B cell (primary cell): ENCODE results near the gene TMEM234. TPM values are rescaled to one million over a fixed set of nuclear protein-coding genes. Genes with fewer than 3 reads are reported as not detected.
A peak's percentile ranks its signal among the peaks of the same experiment; 100 is the strongest.

Source experiments
- ATAC-seq: fragments of 200-7000 bp; cut with Tn5 transposase; one replicate; pipeline ENCODE4 v1.10.0; 2021; ENCODE audit warnings: low read depth, mild to moderate bottlenecking, moderate number of reproducible peaks, moderate library complexity
- CTCF ChIA-PET: fragments of 350-600 bp; sonication (Branson Sonifier 250); formaldehyde crosslinking; loops from one replicate; lab custom pipeline; 2021; ENCODE audit warnings: antibody characterized with exemption, inconsistent platforms; lab: Charles Lee
- POLR2A ChIA-PET: fragments of 350-600 bp; sonication (Branson Sonifier 250); formaldehyde crosslinking; loops from one replicate; lab custom pipeline; 2021; ENCODE audit warnings: antibody characterized with exemption; lab: Charles Lee
- DNase-seq: peaks from one replicate; pipeline ENCODE4 v3.0.0; 2013
- H2AFZ ChIP-seq: 2 replicates; pipeline ENCODE4 v1.6.1; 2012; ENCODE audit warnings: mild to moderate bottlenecking, low read depth, low read length; ENCODE audit not compliant: insufficient read depth, poor library complexity, severe bottlenecking
- H3K27ac ChIP-seq, 2 donors: 1 replicate in 1 of 2; 2 replicates in 1 of 2; pipeline ENCODE4 v1.5.1; 2012 to 2013; ENCODE audit warnings: low read length in 2 of 2, mild to moderate bottlenecking in 2 of 2, moderate library complexity in 1 of 2
- H3K27me3 ChIP-seq, 4 experiments: fragments of 200-600 bp in 1 of 4; sonication (generic) in 1 of 4; replicated peaks in 1 of 4; 1 replicate in 2 of 4; 2 replicates in 2 of 4; pipeline versions ENCODE4 v1.6.1 to v1.7.0; 2013 to 2016; ENCODE audit warnings: low read length in 3 of 4, mild to moderate bottlenecking in 2 of 4, mixed read lengths in 1 of 4, moderate library complexity in 1 of 4; ENCODE audit not compliant: insufficient read depth in 4 of 4, control insufficient read depth in 3 of 4; ENCODE audit errors: control extremely low read depth in 1 of 4
- H3K36me3 ChIP-seq, 2 experiments: replicated peaks in 1 of 2; 1 replicate in 1 of 2; 2 replicates in 1 of 2; pipeline versions ENCODE4 v1.6.1 to v1.7.1; 2013; ENCODE audit warnings: low read length in 1 of 2; ENCODE audit not compliant: insufficient read depth in 2 of 2, control insufficient read depth in 1 of 2; ENCODE audit errors: control extremely low read depth in 1 of 2, extremely low read depth in 1 of 2
- H3K4me1 ChIP-seq, 2 donors: fragments of 200-600 bp in 1 of 2; sonication (generic) in 1 of 2; 1 replicate in 1 of 2; 2 replicates in 1 of 2; pipeline versions ENCODE4 v1.5.1 to v1.6.1; 2013 to 2017; ENCODE audit warnings: low read length in 2 of 2; ENCODE audit not compliant: control insufficient read depth in 2 of 2, insufficient read depth in 2 of 2
- H3K4me2 ChIP-seq: replicated peaks from 2 replicates; pipeline ENCODE3; 2012; ENCODE audit warnings: mild to moderate bottlenecking, low read depth, low read length; ENCODE audit not compliant: poor library complexity, severe bottlenecking
- H3K4me3 ChIP-seq, 5 experiments: fragments of 200-600 bp in 1 of 5; sonication (generic) in 1 of 5; 1 replicate in 3 of 5; 2 replicates in 2 of 5; pipeline versions ENCODE4 v1.5.1 to v1.7.0; 2011 to 2016; ENCODE audit warnings: low read length in 4 of 5, mild to moderate bottlenecking in 4 of 5, low read depth in 2 of 5, control low read depth in 1 of 5, moderate library complexity in 1 of 5; ENCODE audit not compliant: insufficient read depth in 1 of 5; ENCODE audit errors: control extremely low read depth in 1 of 5, extremely low read depth in 1 of 5
- H3K79me2 ChIP-seq: fragments of 200-600 bp; sonication (generic); one replicate; pipeline ENCODE4 v1.6.0; 2016; ENCODE audit warnings: low read length; ENCODE audit not compliant: control insufficient read depth, insufficient read depth
- H3K9ac ChIP-seq: fragments of 200-600 bp; sonication (generic); 2 replicates; pipeline ENCODE4 v1.6.1; 2017; ENCODE audit warnings: mild to moderate bottlenecking, low read length, moderate library complexity
- H3K9me3 ChIP-seq, 3 donors: one replicate each; pipeline versions ENCODE4 v1.6.1 to v1.7.1; 2013; ENCODE audit warnings: low read length in 2 of 3; ENCODE audit not compliant: control insufficient read depth in 2 of 3, insufficient read depth in 1 of 3; ENCODE audit errors: control extremely low read depth in 1 of 3
- H4K20me1 ChIP-seq: 2 replicates; pipeline ENCODE4 v1.6.0; 2012; ENCODE audit warnings: mild to moderate bottlenecking, low read length; ENCODE audit not compliant: insufficient read depth, control insufficient read depth, poor library complexity, severe bottlenecking
- H3K27ac Mint-ChIP-seq: one replicate; pipeline ENCODE4 v1.8.0; 2021; ENCODE audit warnings: mixed read lengths
- H3K27me3 Mint-ChIP-seq: one replicate; pipeline ENCODE4 v1.8.0; 2021; ENCODE audit warnings: mixed read lengths
- H3K4me1 Mint-ChIP-seq: one replicate; pipeline ENCODE4 v1.8.0; 2021; ENCODE audit warnings: mixed read lengths
- H3K4me3 Mint-ChIP-seq: one replicate; pipeline ENCODE4 v1.8.0; 2021; ENCODE audit warnings: mixed read lengths
- H3K9me3 Mint-ChIP-seq: one replicate; pipeline ENCODE4 v1.8.0; 2022; ENCODE audit warnings: mixed read lengths; ENCODE audit not compliant: insufficient read depth
- CTCF ChIP-seq: fragments of 200-600 bp; IDR thresholded peaks from one replicate; pipeline ENCODE4 v1.8.0; 2022; ENCODE audit warnings: antibody characterized with exemption, mild to moderate bottlenecking
- EZH2 ChIP-seq: IDR thresholded peaks from 2 replicates; pipeline ENCODE4 v1.6.1; 2012; ENCODE audit warnings: borderline replicate concordance, low read depth, mild to moderate bottlenecking, moderate library complexity, low read length; ENCODE audit not compliant: insufficient read depth, poor library complexity, severe bottlenecking
- WGBS: methylation state at CpG from one replicate; pipeline ENCODE4 v1.1.5; 2013; ENCODE audit warnings: missing lambda C conversion rate; ENCODE audit not compliant: insufficient coverage; 5-methylcytosine and 5-hydroxymethylcytosine counted together
- intact Hi-C: fragments of 100-400 bp; cut with micrococcal nuclease; formaldehyde crosslinking; loops from one replicate; pipeline ENCODE4 v1.10.0; 2022
- polyA plus RNA-seq: library from polyadenylated mRNA; depleted of rRNA; stranded (reverse); fragments of >200 nt; gene quantifications from 2 replicates; pipeline ENCODE4 v1.2.3, GENCODE V29; 2012
- total RNA-seq, 2 donors: library from RNA; stranded (reverse); fragments of 120-200 nt in 1 of 2; gene quantifications; 1 replicate in 1 of 2; 2 replicates in 1 of 2; pipeline versions ENCODE4 v1.2.3 to v1.2.4, GENCODE V29; 2013 to 2022

The TMEM234 gene
- total and polyA plus RNA-seq, 2 donors (not counting 1 experiment from before 2014, with no cell fraction given), result 22.0 to 60.8 TPM

GRCh38 chr1:32266921-32267591 is 44.9 kb upstream of the TMEM234 start:
- H3K4me3 ChIP-seq, result no peak overlapping the region
- no peak for TF ChIP-seq CTCF
- no peak for TF ChIP-seq EZH2
- DNase-seq (no peak), ATAC-seq (no peak)
- CTCF ChIA-PET, result no interaction called here
- H4K20me1 ChIP-seq, result no peaks in the 10 kb centered on the region
- POLR2A ChIA-PET, result no interaction called here
- Mint-ChIP-seq H3K27ac (peak overlapping the region; percentile 74), H3K9me3 (no peaks in the 10 kb centered on the region), H3K4me3 (no peak overlapping the region), H3K27me3 (no peaks in the 10 kb centered on the region), H3K4me1 (peaks cover 27% of the 10 kb centered on the region)
- H3K36me3 ChIP-seq, result no peaks in the 10 kb centered on the region
- peaks cover 22 to 28% of the 10 kb centered on the region in 2 donors for H3K4me1 ChIP-seq
- no peaks in the 10 kb centered on the region for H3K27me3 ChIP-seq
- H3K9me3 ChIP-seq, result peaks cover 0 to 2% (median 0%) of the 10 kb centered on the region in 3 donors
- peaks cover 45% of the 10 kb centered on the region for H3K79me2 ChIP-seq
- no peak overlapping the region for H2AFZ ChIP-seq
- H3K27ac ChIP-seq, result no peak overlapping the region
- intact Hi-C loops, result no loop called here
- H3K4me2 ChIP-seq, result no peak overlapping the region
- 100% methylated on average over 5 of the region's 7 CpGs for WGBS
- H3K9ac ChIP-seq, result no peak overlapping the region

GRCh38 chr1:32265846-32266245 is 43.7 kb upstream of the TMEM234 start:
- ATAC-seq (no peak), DNase-seq (no peak)
- H3K36me3 ChIP-seq, result no peaks in the 10 kb centered on the region
- no peaks in the 10 kb centered on the region for H3K27me3 Mint-ChIP-seq
- TF ChIP-seq CTCF (no peak), EZH2 (no peak)
- H3K4me1 Mint-ChIP-seq, result peaks cover 27% of the 10 kb centered on the region
- CTCF ChIA-PET, result interaction anchor here (1.3 to 1.8 kb wide), 2 partner anchors 25 to 51 kb away, joined by 3 to 9 read pairs; no protein-coding TSS in a partner anchor
- WGBS, result 100% methylated on average over 6 of the region's 9 CpGs
- peaks cover 22 to 28% of the 10 kb centered on the region in 2 donors for H3K4me1 ChIP-seq
- no peak overlapping the region for H3K27ac ChIP-seq
- H3K27me3 ChIP-seq, result no peaks in the 10 kb centered on the region
- peaks cover 56% of the 10 kb centered on the region for H3K79me2 ChIP-seq
- no peak overlapping the region for H3K27ac Mint-ChIP-seq
- intact Hi-C loops, result loop anchor here (1.0 to 2.0 kb wide), 2 partner anchors 10 to 15 kb away; partner anchors contain the start of gene LCK
- POLR2A ChIA-PET, result interaction anchor here (1.3 to 1.7 kb wide), 2 partner anchors 10 to 25 kb away, joined by 3 to 4 read pairs; no protein-coding TSS in a partner anchor
- H3K4me3 ChIP-seq, result no peak overlapping the region
- no peaks in the 10 kb centered on the region for H3K9me3 Mint-ChIP-seq
- H3K9ac ChIP-seq, result no peak overlapping the region
- no peak overlapping the region for H2AFZ ChIP-seq
- no peaks in the 10 kb centered on the region for H4K20me1 ChIP-seq
- peaks cover 0 to 2% (median 0%) of the 10 kb centered on the region in 3 donors for H3K9me3 ChIP-seq
- no peak overlapping the region for H3K4me3 Mint-ChIP-seq
- no peak overlapping the region for H3K4me2 ChIP-seq
